Ishikawa (cell line): ENCODE results near the gene TDP2.

Experiments used
- CEBPB ChIP-seq: IDR thresholded peaks from 2 replicates; pipeline ENCODE4 v1.6.1; 2012
- EGR1 ChIP-seq: IDR thresholded peaks from 2 replicates; pipeline ENCODE4 v1.6.1; 2012
- EP300 ChIP-seq: IDR thresholded peaks from 2 replicates; pipeline ENCODE4 v1.6.1; 2012; ENCODE audit warnings: borderline replicate concordance
- MAX ChIP-seq: IDR thresholded peaks from 2 replicates; pipeline ENCODE4 v1.6.1; 2012
- NFIC ChIP-seq: IDR thresholded peaks from 2 replicates; pipeline ENCODE4 v1.6.1; 2012
- RAD21 ChIP-seq: IDR thresholded peaks from 2 replicates; pipeline ENCODE4 v1.6.1; 2012; ENCODE audit warnings: low read depth
- REST ChIP-seq: IDR thresholded peaks from 2 replicates; pipeline ENCODE4 v1.6.1; 2012; ENCODE audit warnings: low read depth, mild to moderate bottlenecking
- TAF1 ChIP-seq: IDR thresholded peaks from 2 replicates; pipeline ENCODE4 v1.6.1; 2012; ENCODE audit warnings: low read depth, mild to moderate bottlenecking
- TEAD4 ChIP-seq: IDR thresholded peaks from 2 replicates; pipeline ENCODE4 v1.6.1; 2012
- ZBTB7A ChIP-seq: IDR thresholded peaks from 2 replicates; pipeline ENCODE4 v1.6.1; 2012; ENCODE audit warnings: low read depth

- TF ChIP-seq TEAD4 (no peak), EP300 (no peak), CEBPB (no peak), EGR1 (no peak), RAD21 (no peak), REST (no peak), TAF1 (no peak), MAX (no peak), NFIC (no peak), ZBTB7A (no peak)
Observed at GRCh38 chr6:24662236-24662635, 4.5 kb downstream of the TDP2 start.
